Body of pancreas (tissue), 4 donors: Measurements from ENCODE around the gene NLGN3.

Experiments used
- POLR2A ChIP-seq, 3 donors: fragments of 450-650 bp; IDR thresholded peaks; one replicate each; pipeline ENCODE4 v1.6.1; 2016; ENCODE audit warnings: antibody characterized with exemption in 3 of 3, mild to moderate bottlenecking in 2 of 3
- TF ChIP-seq, protein P1 (sequence below), 7 experiments: fragments of 450-650 bp in 4 of 7; fragments of 200-600 bp in 3 of 7; sonication (generic) in 3 of 7; IDR thresholded peaks; one replicate each; pipeline ENCODE4 v1.5.1; 2016 to 2019; ENCODE audit warnings: antibody characterized with exemption in 7 of 7

- no peak for TF ChIP-seq POLR2A (IDR thresholded peaks at IDR 0.05)
- TF ChIP-seq, protein P1, sequence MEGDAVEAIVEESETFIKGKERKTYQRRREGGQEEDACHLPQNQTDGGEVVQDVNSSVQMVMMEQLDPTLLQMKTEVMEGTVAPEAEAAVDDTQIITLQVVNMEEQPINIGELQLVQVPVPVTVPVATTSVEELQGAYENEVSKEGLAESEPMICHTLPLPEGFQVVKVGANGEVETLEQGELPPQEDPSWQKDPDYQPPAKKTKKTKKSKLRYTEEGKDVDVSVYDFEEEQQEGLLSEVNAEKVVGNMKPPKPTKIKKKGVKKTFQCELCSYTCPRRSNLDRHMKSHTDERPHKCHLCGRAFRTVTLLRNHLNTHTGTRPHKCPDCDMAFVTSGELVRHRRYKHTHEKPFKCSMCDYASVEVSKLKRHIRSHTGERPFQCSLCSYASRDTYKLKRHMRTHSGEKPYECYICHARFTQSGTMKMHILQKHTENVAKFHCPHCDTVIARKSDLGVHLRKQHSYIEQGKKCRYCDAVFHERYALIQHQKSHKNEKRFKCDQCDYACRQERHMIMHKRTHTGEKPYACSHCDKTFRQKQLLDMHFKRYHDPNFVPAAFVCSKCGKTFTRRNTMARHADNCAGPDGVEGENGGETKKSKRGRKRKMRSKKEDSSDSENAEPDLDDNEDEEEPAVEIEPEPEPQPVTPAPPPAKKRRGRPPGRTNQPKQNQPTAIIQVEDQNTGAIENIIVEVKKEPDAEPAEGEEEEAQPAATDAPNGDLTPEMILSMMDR (IDR thresholded peaks at IDR 0.05) = no peak
These were observed 39.0 kb upstream of the NLGN3 start for GRCh38 chrX:71105628-71106027.
